Islet precursor cell (in vitro differentiated cells): Measurements from ENCODE around the gene CRABP2.

Experiments
- DNase-seq: peaks from one replicate; pipeline ENCODE4 v3.0.0-alpha.2; 2018

CRABP2 gene

GRCh38 chr1:156741481-156741983 lies 36.1 kb upstream of the CRABP2 start:
- DNase-seq = no peak

- DNase-seq = peak; percentile 100
Observed at GRCh38 chr1:156740741-156741480, 35.5 kb upstream of the CRABP2 start, which contains the start of gene MRPL24. Gene MRPL24 (minus strand): TSS chr1:156741088. CDS start chr1:156738704, 2,384 bp downstream.

- DNase-seq = no peak
Observed at GRCh38 chr1:156740237-156740740, 34.9 kb upstream of the CRABP2 start.

- DNase-seq = no peak
Observed at GRCh38 chr1:156738916-156739315, 33.5 kb upstream of the CRABP2 start.

GRCh38 chr1:156738407-156738806 lies 33.0 kb upstream of the CRABP2 start:
- no peak for DNase-seq

GRCh38 chr1:156733989-156734584 lies 28.7 kb upstream of the CRABP2 start:
- DNase-seq = no peak

- peak; percentile 97 for DNase-seq
Observed at GRCh38 chr1:156728599-156729462, 23.4 kb upstream of the CRABP2 start, which contains the start of gene ISG20L2. Gene ISG20L2 (minus strand): TSS chr1:156728766. CDS start chr1:156727652, 1,114 bp downstream.

- no peak for DNase-seq
Observed at GRCh38 chr1:156727926-156728598, 22.7 kb upstream of the CRABP2 start, which contains the start of gene METTL25B. Gene METTL25B (plus strand): TSS chr1:156728469. CDS start chr1:156729105, 636 bp downstream.

GRCh38 chr1:156727492-156727891 lies 22.1 kb upstream of the CRABP2 start:
- DNase-seq = no peak

- peak; percentile 74 for DNase-seq
Observed at GRCh38 chr1:156726549-156727226, 21.3 kb upstream of the CRABP2 start.

GRCh38 chr1:156725683-156726280 lies 20.4 kb upstream of the CRABP2 start:
- DNase-seq = peak; percentile 94

GRCh38 chr1:156721535-156721934 lies 16.2 kb upstream of the CRABP2 start:
- no peak for DNase-seq

- DNase-seq = peak; percentile 88
Observed at GRCh38 chr1:156721131-156721530, 15.7 kb upstream of the CRABP2 start.

- DNase-seq = no peak
Observed at GRCh38 chr1:156717351-156717750, 12.0 kb upstream of the CRABP2 start.

- no peak for DNase-seq
Observed at GRCh38 chr1:156714830-156715229, 9.4 kb upstream of the CRABP2 start.

- DNase-seq = peak; percentile 85
Observed at GRCh38 chr1:156712626-156713025, 7.2 kb upstream of the CRABP2 start.

- DNase-seq = peak; percentile 90
Observed at GRCh38 chr1:156711011-156711817, 5.8 kb upstream of the CRABP2 start.

- no peak for DNase-seq
Observed at GRCh38 chr1:156709757-156710489, 4.5 kb upstream of the CRABP2 start.

GRCh38 chr1:156709031-156709430 lies 3.6 kb upstream of the CRABP2 start:
- DNase-seq = no peak
